Tibial nerve (tissue), 4 donors: ENCODE data around the gene MSI2.

Source experiments
- CTCF ChIP-seq, 5 experiments: fragments of 200-600 bp in 3 of 5; fragments of 450-650 bp in 2 of 5; sonication (generic) in 3 of 5; IDR thresholded peaks; one replicate each; pipeline ENCODE4 v1.5.1; 2016 to 2019; ENCODE audit warnings: antibody characterized with exemption in 5 of 5, mild to moderate bottlenecking in 3 of 5, moderate library complexity in 2 of 5
- EP300 ChIP-seq, 2 donors: sonication (generic); formaldehyde crosslinking; IDR thresholded peaks; one replicate each; pipeline ENCODE4 v1.6.1; 2017; ENCODE audit warnings: antibody characterized with exemption in 2 of 2, mild to moderate bottlenecking in 1 of 2
- POLR2A ChIP-seq, 2 donors: fragments of 450-650 bp; IDR thresholded peaks; one replicate each; pipeline ENCODE4 v1.6.1; 2017; ENCODE audit warnings: antibody characterized with exemption in 2 of 2, mild to moderate bottlenecking in 2 of 2, moderate library complexity in 2 of 2

GRCh38 chr17:57410169-57410568 lies 153.8 kb downstream of the MSI2 start:
- no peak for TF ChIP-seq CTCF (IDR thresholded peaks at IDR 0.05)
- no peak for TF ChIP-seq EP300 (IDR thresholded peaks at IDR 0.05)
- TF ChIP-seq POLR2A (IDR thresholded peaks at IDR 0.05) = no peak
